K562 (cell line): ENCODE data around the gene TADA2A. TPM values are rescaled to one million over a fixed set of nuclear protein-coding genes. Genes with fewer than 3 reads are reported as not detected.
A peak's percentile ranks its signal among the peaks of the same experiment; 100 is the strongest.

Experiments used
- ARNT ChIP-seq, 2 experiments: fragments of 450-650 bp; IDR thresholded peaks; 2 replicates each; pipeline ENCODE4 v1.6.1; 2016; ENCODE audit warnings: mild to moderate bottlenecking in 1 of 2
- DACH1 ChIP-seq: fragments of 450-650 bp; IDR thresholded peaks from 2 replicates; pipeline ENCODE4 v1.6.1; 2018; ENCODE audit not compliant: partially characterized antibody
- ERF ChIP-seq: fragments of 450-650 bp; formaldehyde crosslinking; IDR thresholded peaks from 2 replicates; pipeline ENCODE4 v1.4.0; 2020; ENCODE audit warnings: mild to moderate bottlenecking, mixed read lengths
- ETV1 ChIP-seq: fragments of 450-650 bp; conservative IDR thresholded peaks from 2 replicates; pipeline ENCODE4 v1.6.1; 2016; ENCODE audit warnings: missing genetic modification characterization, control low read depth, low read depth, missing compliant biosample characterization
- HDAC1 ChIP-seq, 2 experiments: fragments of 450-650 bp; IDR thresholded peaks; 2 replicates each; pipeline ENCODE4 v1.6.1; 2016 to 2017; ENCODE audit warnings: inconsistent platforms in 1 of 2, mild to moderate bottlenecking in 1 of 2, moderate library complexity in 1 of 2
- HNRNPK ChIP-seq: fragments of 200-400 bp; formaldehyde crosslinking; IDR thresholded peaks from one replicate; pipeline ENCODE4 v1.6.1; 2018; ENCODE audit warnings: mild to moderate bottlenecking, low read depth, low read length; ENCODE audit not compliant: poor library complexity, severe bottlenecking
- KLF10 ChIP-seq: fragments of 250-450 bp; sonication (Bioruptor Pico); IDR thresholded peaks from 2 replicates; pipeline ENCODE4 v1.6.1; 2021; ENCODE audit warnings: matching md5 sums
- KLF6 ChIP-seq: fragments of 250-450 bp; sonication (Bioruptor Pico); IDR thresholded peaks from 2 replicates; pipeline ENCODE4 v1.4.0; 2020; ENCODE audit warnings: mild to moderate bottlenecking, moderate library complexity, borderline replicate concordance
- MCM3 ChIP-seq: fragments of 450-650 bp; IDR thresholded peaks from 2 replicates; pipeline ENCODE4 v1.6.1; 2016
- NR3C1 ChIP-seq: sonication (generic); formaldehyde crosslinking; IDR thresholded peaks from 2 replicates; pipeline ENCODE4 v1.8.1; 2022; ENCODE audit warnings: missing genetic modification reagents
- PCBP2 ChIP-seq: fragments of 200-400 bp; formaldehyde crosslinking; IDR thresholded peaks from 2 replicates; pipeline ENCODE4 v1.6.1; 2018; ENCODE audit warnings: low read length, low read depth, mild to moderate bottlenecking, moderate library complexity; ENCODE audit not compliant: poor library complexity, severe bottlenecking
- SPI1 ChIP-seq: IDR thresholded peaks from 2 replicates; pipeline ENCODE4 v1.6.1; 2011; ENCODE audit warnings: low read depth, low read length, control low read depth, borderline replicate concordance
- SUPT5H ChIP-seq: fragments of 450-650 bp; IDR thresholded peaks from 2 replicates; pipeline ENCODE4 v1.6.1; 2016
- TAF15 ChIP-seq: fragments of 200-400 bp; formaldehyde crosslinking; IDR thresholded peaks from 2 replicates; pipeline ENCODE4 v1.6.1; 2017; ENCODE audit warnings: mild to moderate bottlenecking, low read depth, low read length, moderate library complexity
- TGIF2 ChIP-seq: sonication (generic); formaldehyde crosslinking; IDR thresholded peaks from 2 replicates; pipeline ENCODE4 v1.8.1; 2022; ENCODE audit warnings: mild to moderate bottlenecking, missing genetic modification reagents, moderate library complexity
- ZEB2 ChIP-seq: fragments of 450-650 bp; IDR thresholded peaks from 2 replicates; pipeline ENCODE4 v1.6.1; 2016
- ZFP36 ChIP-seq: fragments of 150-350 bp; IDR thresholded peaks from 2 replicates; pipeline ENCODE4 v1.6.1; 2018; ENCODE audit warnings: low read length, low read depth; ENCODE audit not compliant: partially characterized antibody
- ZNF165 ChIP-seq: fragments of 250-450 bp; sonication (Bioruptor Pico); IDR thresholded peaks from 2 replicates; pipeline ENCODE4 v1.4.0; 2020; ENCODE audit warnings: borderline replicate concordance
- ZNF184 ChIP-seq: sonication (generic); formaldehyde crosslinking; IDR thresholded peaks from 2 replicates; pipeline ENCODE4 v1.5.0; 2020; ENCODE audit warnings: missing genetic modification reagents
- ZNF354B ChIP-seq: fragments of 250-450 bp; sonication (Bioruptor Pico); IDR thresholded peaks from 2 replicates; pipeline ENCODE4 v1.4.0; 2020
- ZNF384 ChIP-seq: IDR thresholded peaks from 2 replicates; pipeline ENCODE4 v1.6.1; 2012; ENCODE audit warnings: low read depth, low read length, improper control_type of control experiment
- ZNF561 ChIP-seq: fragments of 450-650 bp; formaldehyde crosslinking; conservative IDR thresholded peaks from 2 replicates; pipeline ENCODE4 v1.4.0; 2020; ENCODE audit warnings: mild to moderate bottlenecking, moderate library complexity
- ZNF644 ChIP-seq: fragments of 200-800 bp; sonication (Bioruptor generic); IDR thresholded peaks from 2 replicates; pipeline ENCODE4 v1.6.1; 2016; ENCODE audit warnings: low read depth, missing genetic modification characterization, missing compliant biosample characterization
- polyA plus RNA-seq, 8 experiments: library from polyadenylated mRNA; depleted of rRNA in 4 of 8; stranded (reverse) in 5 of 8; unstranded in 3 of 8; fragments of >200 nt; fragmentation: Nextera tagmentation in 2 of 8; fragmentation: Illumina TruSeq in 1 of 8; extraction: Ambion mirVana in 2 of 8; extraction: Trizol in 1 of 8; gene quantifications; 2 replicates each; pipeline versions ENCODE4 v1.2.1 to v1.2.3, GENCODE V29; 2011 to 2014; ENCODE audit warnings: inconsistent platforms in 1 of 8, missing spikeins in 1 of 8
- total RNA-seq, 7 experiments: library from RNA; depleted of rRNA in 6 of 7; stranded (reverse); fragments of >200 nt in 6 of 7; fragmentation: Illumina TruSeq in 2 of 7; extraction: Trizol in 2 of 7; gene quantifications; 2 replicates each; pipeline versions ENCODE4 v1.2.1 to v1.2.3, GENCODE V29; 2011 to 2021; ENCODE audit warnings: low replicate concordance in 1 of 7
- TF ChIP-seq, protein P1 (sequence below): fragments of 250-450 bp; sonication (Bioruptor Pico); IDR thresholded peaks from 2 replicates; pipeline ENCODE4 v1.4.0; 2020
- TF ChIP-seq, protein P2 (sequence below): sonication (generic); formaldehyde crosslinking; IDR thresholded peaks from 2 replicates; pipeline ENCODE4 v1.4.0; 2020; ENCODE audit warnings: mild to moderate bottlenecking, missing genetic modification reagents
- TF ChIP-seq, protein P3 (sequence below): fragments of 450-650 bp; formaldehyde crosslinking; IDR thresholded peaks from 2 replicates; pipeline ENCODE4 v1.4.0; 2020; ENCODE audit warnings: mild to moderate bottlenecking

TADA2A gene
- total and polyA plus RNA-seq, 9 of the 15 experiments (the other 6 are each of a cell fraction or from before 2014, with no cell fraction given): 13.8 to 37.7 (median 25.0) TPM

GRCh38 chr17:37406635-37407461 is at the start of gene TADA2A, which contains the start of gene ACACA (continued):
- TF ChIP-seq, protein P1, sequence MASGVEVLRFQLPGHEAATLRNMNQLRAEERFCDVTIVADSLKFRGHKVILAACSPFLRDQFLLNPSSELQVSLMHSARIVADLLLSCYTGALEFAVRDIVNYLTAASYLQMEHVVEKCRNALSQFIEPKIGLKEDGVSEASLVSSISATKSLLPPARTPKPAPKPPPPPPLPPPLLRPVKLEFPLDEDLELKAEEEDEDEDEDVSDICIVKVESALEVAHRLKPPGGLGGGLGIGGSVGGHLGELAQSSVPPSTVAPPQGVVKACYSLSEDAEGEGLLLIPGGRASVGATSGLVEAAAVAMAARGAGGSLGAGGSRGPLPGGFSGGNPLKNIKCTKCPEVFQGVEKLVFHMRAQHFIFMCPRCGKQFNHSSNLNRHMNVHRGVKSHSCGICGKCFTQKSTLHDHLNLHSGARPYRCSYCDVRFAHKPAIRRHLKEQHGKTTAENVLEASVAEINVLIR (CRISPR knock-in tag): no peak
- TF ChIP-seq ZNF644 (tag) (peak; percentile 93), ETV1 (tag) (0 out of 2 replicates have a peak, but pooled peaks have one; percentile 30), ZNF561 (CRISPR knock-in tag) (no peak), SUPT5H (peak; percentile 76), ZEB2 (no peak), NR3C1 (CRISPR knock-in tag) (no peak), MCM3 (no peak), HNRNPK (no peak), TAF15 (no peak), ARNT (IDR thresholded peaks at IDR 0.05) (no peak), ZNF384 (no peak), ERF (no peak), SPI1 (no peak), ZNF184 (CRISPR knock-in tag) (no peak), ZFP36 (no peak), ZNF165 (0 out of 2 replicates have a peak, but pooled peaks have one; percentile 38), TGIF2 (CRISPR knock-in tag) (no peak), ZNF354B (CRISPR knock-in tag) (no peak), KLF6 (CRISPR knock-in tag) (peak; percentile 74), KLF10 (CRISPR knock-in tag) (no peak), HDAC1 (IDR thresholded peaks at IDR 0.05) (peak in 1 of 2 experiments; percentile 87; a peak in 1 of 4 replicates), DACH1 (no peak), PCBP2 (no peak)
- TF ChIP-seq, protein P2, sequence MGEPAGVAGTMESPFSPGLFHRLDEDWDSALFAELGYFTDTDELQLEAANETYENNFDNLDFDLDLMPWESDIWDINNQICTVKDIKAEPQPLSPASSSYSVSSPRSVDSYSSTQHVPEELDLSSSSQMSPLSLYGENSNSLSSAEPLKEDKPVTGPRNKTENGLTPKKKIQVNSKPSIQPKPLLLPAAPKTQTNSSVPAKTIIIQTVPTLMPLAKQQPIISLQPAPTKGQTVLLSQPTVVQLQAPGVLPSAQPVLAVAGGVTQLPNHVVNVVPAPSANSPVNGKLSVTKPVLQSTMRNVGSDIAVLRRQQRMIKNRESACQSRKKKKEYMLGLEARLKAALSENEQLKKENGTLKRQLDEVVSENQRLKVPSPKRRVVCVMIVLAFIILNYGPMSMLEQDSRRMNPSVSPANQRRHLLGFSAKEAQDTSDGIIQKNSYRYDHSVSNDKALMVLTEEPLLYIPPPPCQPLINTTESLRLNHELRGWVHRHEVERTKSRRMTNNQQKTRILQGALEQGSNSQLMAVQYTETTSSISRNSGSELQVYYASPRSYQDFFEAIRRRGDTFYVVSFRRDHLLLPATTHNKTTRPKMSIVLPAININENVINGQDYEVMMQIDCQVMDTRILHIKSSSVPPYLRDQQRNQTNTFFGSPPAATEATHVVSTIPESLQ: no peak
- TF ChIP-seq, protein P3, sequence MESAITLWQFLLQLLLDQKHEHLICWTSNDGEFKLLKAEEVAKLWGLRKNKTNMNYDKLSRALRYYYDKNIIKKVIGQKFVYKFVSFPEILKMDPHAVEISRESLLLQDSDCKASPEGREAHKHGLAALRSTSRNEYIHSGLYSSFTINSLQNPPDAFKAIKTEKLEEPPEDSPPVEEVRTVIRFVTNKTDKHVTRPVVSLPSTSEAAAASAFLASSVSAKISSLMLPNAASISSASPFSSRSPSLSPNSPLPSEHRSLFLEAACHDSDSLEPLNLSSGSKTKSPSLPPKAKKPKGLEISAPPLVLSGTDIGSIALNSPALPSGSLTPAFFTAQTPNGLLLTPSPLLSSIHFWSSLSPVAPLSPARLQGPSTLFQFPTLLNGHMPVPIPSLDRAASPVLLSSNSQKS (CRISPR knock-in tag): no peak
